KOPT-K1 (cell line): Measurements from ENCODE around the gene OR4Q3.
"Not testable (repeated sequence)": the region's sequence is repeated elsewhere in the genome, so short reads cannot be mapped to it uniquely, and the experiment has no call there.

Experiments used
- H3K27ac ChIP-seq: fragments of 200-600 bp; sonication (generic); 2 replicates; pipeline ENCODE4 v1.5.1; 2016; ENCODE audit warnings: antibody characterized with exemption, mild to moderate bottlenecking, low read depth, low read length; ENCODE audit not compliant: poor library complexity, severe bottlenecking
- H3K36me3 ChIP-seq: fragments of 200-600 bp; sonication (generic); 2 replicates; pipeline ENCODE4 v1.5.1; 2017; ENCODE audit warnings: antibody characterized with exemption, mild to moderate bottlenecking, low read length, moderate library complexity; ENCODE audit not compliant: insufficient read depth
- H3K9me3 ChIP-seq: fragments of 200-600 bp; sonication (generic); 2 replicates; pipeline ENCODE4 v1.5.1; 2017; ENCODE audit warnings: antibody characterized with exemption, low read length, mild to moderate bottlenecking; ENCODE audit not compliant: insufficient read depth, poor library complexity, severe bottlenecking

Gene OR4Q3

DNA sequence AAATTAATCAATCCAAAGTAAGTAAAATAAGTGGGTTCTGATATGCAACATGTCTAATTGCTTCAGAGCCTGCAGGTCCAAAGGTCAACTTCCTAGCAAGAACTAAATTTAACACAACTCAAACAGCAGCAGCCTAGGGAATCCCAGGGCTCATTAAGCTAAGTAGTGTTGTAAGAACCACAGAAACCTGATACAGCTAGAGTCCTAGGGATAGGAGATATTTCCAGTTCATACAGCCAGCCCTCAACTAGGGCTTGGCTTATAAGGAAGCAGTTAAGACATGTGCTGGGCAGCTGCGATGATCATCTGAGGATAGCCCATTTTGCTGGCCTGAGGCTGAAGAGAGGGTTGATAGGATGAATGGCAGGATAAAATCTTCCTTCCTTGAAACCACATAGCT is at the start of gene OR4Q3:
Gene OR4Q3, plus strand, starts transcription at position 316 of the 400 bp plus-strand sequence.
- no peak within 1 kb of the TSS for H3K27ac ChIP-seq
- H3K36me3 ChIP-seq = no peaks in the 10 kb centered on the region
- no peaks in the 10 kb centered on the region for H3K9me3 ChIP-seq

DNA sequence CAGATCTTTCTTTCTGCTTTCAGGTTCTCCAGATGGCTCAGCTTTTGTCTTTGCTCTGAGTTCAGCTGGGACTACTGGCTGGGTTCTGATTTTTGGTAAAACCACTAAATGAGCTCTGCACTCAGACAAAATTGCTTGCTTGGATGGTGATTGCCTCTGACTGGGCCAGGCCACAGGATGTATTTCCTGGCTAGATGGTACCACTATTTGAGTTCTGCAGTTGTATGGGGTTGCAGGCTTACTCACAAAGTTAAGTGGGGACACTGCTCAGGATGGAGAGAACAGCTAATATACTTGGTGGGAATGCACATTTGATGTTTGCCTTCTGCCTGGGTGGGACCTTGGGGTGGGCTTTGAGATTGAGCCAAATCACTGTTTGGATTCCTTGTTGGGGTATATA is 14.0 kb upstream of the OR4Q3 start:
- Histone ChIP-seq H3K9me3 (no peaks in the 10 kb centered on the region), H3K36me3 (no peaks in the 10 kb centered on the region), H3K27ac (no peak overlapping the region)

DNA sequence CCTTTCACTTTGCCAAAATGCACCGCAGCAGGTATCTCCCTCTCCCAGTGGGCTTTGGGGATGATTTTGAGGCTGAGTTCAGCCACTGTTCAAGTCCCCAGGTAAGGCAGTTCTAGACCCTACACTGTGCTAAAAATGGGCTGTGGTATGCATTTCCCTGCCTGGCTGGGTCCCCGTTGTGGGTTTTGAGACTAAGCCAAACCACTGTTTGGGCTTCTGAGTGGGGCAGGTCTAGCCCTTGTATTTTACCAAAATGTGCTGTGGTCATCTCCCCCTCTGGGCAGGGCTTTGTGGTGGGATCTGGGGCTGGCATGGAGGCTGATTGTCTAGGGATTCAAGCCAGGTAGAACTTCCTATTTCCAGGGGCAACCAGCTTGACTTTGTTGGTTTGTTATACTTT is 13.6 kb upstream of the OR4Q3 start:
- H3K9me3 ChIP-seq = no peaks in the 10 kb centered on the region
- H3K27ac ChIP-seq = no peak overlapping the region
- H3K36me3 ChIP-seq = no peaks in the 10 kb centered on the region

DNA sequence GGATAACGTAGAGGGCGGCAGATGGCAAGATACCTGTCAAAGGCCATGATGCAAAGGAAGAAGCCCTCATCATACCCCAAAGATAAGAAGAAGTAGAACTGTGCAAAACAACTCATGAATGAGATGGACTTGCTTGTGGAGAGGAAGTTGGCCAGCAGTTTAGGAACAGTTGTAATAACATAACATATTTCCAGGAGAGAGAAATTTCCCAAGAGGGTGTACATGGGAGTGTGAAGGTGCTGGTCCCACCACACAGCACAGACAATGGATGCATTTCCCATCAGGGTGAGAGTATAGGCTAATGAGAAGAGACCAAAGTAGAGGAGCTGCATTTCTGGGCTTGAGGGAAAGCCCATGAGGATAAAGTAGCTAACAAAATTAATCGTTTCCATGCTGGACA is 9.5 kb upstream of the OR4Q3 start:
- not testable (repeated sequence) for H3K36me3 ChIP-seq, H3K9me3 ChIP-seq

DNA sequence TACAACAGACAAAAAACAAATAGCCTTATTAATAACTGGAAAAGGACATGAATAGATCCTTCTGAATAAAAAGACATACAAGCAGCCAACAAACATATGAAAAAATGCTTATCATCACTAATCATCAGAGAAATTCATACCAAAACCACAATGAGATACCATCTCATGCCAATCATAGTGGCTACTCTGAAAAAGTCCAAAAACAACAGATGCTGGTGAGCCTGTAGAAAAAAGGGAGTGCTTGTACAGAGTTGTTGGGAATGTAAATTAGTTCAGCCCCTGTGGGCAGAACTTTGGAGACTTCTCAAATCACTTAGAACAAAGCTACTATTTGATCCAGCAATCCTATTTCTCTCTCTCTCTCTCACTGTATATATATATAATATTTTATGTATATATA is 8.9 kb downstream of the OR4Q3 start:
- H3K9me3 ChIP-seq, H3K36me3 ChIP-seq, H3K27ac ChIP-seq: not testable (repeated sequence)

More for the DNA sequence above, 9.5 kb upstream of the OR4Q3 start:
- not testable (repeated sequence) for H3K27ac ChIP-seq

DNA sequence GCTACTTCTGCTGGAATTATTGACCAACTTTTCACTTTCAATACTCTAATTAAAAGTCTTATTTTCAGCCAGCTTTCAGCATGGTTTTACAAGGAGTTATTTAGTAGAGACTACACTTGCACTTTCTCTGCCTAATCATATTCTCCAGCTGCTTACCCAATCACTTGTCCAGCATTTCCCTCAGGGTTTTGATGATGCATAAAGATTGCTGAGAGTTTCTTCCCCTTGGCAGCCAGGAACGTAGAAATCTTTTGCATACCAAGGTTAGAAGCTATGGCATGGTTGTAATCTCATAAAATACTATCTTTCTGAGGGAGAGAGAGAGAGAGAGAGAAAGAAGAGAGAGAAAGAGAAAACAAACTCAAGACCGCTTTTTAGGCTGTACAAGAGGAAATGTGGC is 10.8 kb downstream of the OR4Q3 start:
- H3K27ac ChIP-seq = no peak overlapping the region

DNA sequence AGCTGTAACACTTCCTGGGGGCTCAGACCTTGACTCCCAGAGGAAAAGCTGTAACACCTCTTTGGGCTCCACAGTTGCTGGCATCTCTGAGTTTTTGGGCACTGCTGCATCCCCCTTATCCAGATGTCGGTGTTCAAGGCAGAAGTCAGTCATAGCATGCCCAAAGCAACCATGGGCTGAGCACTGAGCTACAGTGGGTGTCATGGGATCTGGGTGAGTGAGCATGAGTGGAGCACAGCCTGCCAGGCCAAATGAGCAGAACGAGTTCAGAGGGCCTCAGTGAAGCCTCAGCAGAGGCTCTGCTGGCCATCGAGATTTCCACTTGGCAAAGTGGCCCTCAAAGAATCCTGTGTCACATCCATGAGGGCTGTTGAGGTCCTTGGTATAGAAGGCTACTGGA is 28.1 kb downstream of the OR4Q3 start:
- not testable (repeated sequence) for H3K27ac ChIP-seq, H3K9me3 ChIP-seq, H3K36me3 ChIP-seq

More for the DNA sequence above, 10.8 kb downstream of the OR4Q3 start:
- no peaks in the 10 kb centered on the region for H3K9me3 ChIP-seq
- H3K36me3 ChIP-seq = no peaks in the 10 kb centered on the region

DNA sequence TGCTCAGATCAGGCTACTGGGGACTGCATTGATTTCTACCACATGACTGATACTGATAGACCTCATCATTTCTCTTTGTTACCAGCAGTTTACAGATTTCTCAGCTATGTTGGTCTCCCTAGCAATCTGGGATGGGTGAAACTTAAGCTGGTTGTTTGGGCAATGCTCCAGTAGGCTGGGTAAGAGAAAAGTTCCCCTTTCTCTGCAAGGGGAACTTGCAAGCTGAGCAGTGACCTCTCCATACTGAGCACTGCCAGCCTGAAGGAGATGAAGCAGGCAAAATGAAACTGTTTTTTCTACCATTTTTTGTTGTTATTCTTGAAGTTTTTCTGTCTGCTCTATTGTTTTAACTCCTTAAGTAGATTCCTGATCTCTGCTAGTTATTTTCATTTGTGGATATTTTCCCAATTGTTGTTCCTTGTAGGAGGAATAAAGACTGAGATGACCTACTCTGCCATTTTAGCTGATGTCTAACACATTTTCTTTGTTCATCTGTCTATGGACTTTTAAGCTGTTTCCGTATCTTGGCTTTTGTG is 28.6 kb downstream of the OR4Q3 start:
- no peak overlapping the region for H3K27ac ChIP-seq
- no peaks in the 10 kb centered on the region for H3K36me3 ChIP-seq
- H3K9me3 ChIP-seq = peaks cover 10% of the 10 kb centered on the region

DNA sequence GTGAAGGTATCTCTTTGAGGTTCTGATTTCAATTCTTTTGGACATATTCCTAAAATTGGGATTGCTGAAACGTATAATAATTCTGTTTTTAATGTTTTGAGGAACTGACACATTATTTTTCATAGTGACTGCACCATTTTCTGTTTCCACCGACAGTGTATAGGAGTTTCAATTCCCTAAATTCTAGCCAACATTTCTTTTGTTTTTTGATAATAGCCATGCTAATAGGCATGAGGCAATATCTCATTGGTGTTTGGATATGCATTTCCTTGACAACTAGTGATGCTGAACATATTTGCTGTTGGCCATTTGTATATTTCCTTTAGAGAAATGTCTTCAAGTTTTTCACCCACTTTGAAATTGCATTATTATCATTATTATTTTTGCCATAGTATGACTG is 29.1 kb downstream of the OR4Q3 start:
- H3K9me3 ChIP-seq, H3K36me3 ChIP-seq, H3K27ac ChIP-seq: not testable (repeated sequence)

DNA sequence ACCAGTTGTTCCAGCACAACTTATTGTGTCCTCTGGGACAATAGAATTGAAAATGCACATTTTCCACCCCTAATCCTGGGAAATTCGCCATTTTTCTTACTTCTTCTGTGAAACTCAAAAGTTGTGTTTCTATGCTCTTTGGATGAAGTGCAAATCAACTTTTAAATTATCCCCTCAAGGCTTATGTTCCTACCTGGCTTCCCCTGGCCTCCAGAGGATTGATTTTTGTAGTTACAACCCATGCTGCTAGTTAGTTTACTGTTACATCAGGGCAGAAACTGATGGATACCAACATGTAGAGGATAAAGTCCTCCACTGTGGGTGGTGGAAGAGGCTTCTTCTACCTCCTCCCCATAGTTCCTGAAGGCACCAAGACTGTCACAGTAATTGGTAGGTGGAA is 29.8 kb downstream of the OR4Q3 start, which contains the start of gene OR4M1:
Gene OR4M1, plus strand, starts transcription at position 301 of the 400 bp plus-strand sequence. CDS start 6,819 bp downstream, outside the sequence.
- not testable (repeated sequence) for H3K27ac ChIP-seq, H3K36me3 ChIP-seq, H3K9me3 ChIP-seq

DNA sequence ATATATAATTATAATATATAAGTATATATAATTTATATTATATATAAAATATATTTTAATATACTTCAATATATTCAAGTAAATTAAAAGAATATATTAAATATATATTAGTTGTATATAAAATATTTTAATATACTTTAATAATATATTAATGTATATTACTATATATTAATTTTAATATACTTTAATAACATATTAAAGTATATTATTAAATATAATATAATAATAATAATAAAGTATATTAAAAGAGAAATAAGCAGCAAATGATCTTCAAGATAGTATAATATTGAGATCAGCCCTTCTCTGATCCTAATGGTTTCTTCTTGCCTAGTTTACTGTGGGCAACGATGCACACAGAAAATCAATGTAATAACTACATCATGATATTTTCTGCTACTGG is 32.2 kb downstream of the OR4Q3 start:
- H3K27ac ChIP-seq = no peak overlapping the region
- H3K9me3 ChIP-seq = peaks cover 10% of the 10 kb centered on the region
- no peaks in the 10 kb centered on the region for H3K36me3 ChIP-seq

DNA sequence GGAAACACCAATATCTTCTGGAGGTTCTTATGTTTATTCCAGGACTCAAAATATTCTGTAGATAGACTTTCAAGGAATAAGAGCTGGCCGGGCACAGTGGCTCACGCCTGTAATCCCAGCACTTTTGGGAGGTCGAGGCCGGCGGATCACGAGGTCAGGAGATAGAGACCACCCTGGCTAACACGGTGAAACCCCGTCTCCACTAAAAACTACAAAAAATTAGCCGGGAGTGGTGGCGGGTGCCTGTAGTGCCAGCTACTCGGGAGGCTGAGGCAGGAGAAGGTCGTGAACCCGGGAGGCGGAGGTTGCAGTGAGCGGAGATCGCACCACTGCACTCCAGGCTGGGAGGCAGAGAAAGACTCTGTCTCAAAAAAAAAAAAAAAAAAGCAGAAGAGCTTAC is 42.5 kb downstream of the OR4Q3 start:
- H3K36me3 ChIP-seq, H3K27ac ChIP-seq, H3K9me3 ChIP-seq: not testable (repeated sequence)

DNA sequence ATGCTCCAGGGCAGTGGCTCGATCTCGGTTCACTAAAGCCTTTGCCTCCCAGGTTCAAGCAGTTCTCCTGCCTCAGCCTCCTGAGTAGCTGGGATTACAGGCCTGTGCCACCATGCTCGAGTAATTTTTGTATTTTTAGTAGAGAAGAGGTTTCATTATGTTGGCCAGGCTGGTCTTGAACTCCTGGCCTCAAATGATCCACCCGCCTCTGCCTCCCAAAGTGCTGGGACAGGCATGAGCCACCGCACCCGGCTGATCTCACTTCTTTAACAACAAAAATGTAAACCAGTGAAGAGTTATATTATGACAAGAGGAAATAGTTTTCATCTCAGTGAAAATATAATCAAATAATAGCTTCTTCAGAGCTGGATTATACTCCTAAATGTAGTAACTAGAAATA is 43.9 kb downstream of the OR4Q3 start:
- not testable (repeated sequence) for H3K27ac ChIP-seq, H3K9me3 ChIP-seq, H3K36me3 ChIP-seq

DNA sequence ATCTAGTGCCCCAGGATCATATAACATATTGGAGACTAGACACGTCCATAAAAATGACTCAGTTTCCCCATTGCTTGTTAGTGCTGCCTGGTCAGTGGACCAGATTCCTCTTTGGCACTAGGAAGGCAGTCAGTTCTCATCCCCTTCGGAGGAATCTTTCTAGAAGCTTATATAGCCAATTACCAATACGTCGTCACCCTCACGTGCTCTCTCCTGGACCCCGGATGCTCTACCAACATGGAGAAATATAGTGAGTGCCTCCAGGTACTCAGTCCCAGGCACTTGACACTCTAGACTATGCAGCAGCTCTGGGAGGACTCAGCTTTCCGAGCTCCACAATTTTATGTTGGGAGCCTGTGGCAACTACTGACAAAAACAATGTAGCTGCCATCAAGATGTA is 44.8 kb downstream of the OR4Q3 start:
- H3K9me3 ChIP-seq, H3K27ac ChIP-seq: not testable (repeated sequence)

DNA sequence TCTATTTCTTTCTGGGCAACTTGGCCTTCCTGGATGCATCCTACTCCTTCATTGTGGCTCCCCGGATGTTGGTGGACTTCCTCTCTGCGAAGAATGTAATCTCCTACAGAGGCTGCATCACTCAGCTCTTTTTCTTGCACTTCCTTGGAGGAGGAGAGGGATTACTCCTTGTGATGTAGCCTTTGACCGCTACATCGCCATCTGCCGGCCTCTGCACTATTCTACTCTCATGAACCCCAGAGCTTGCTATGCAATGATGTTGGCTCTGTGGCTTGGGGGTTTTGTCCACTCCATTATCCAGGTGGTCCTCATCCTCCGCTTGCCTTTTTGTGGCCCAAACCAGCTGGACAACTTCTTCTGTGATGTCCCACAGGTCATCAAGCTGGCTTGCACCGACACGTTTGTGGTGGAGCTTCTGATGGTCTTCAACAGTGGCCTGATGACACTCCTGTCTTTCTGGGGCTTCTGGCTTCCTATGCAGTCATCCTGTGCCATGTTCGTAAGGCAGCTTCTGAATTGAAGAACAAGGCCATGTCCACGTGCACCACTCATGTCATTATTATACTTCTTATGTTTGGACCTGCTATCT is 53.2 kb downstream of the OR4Q3 start:
- H3K9me3 ChIP-seq, H3K27ac ChIP-seq, H3K36me3 ChIP-seq: not testable (repeated sequence)

More for the DNA sequence above, 44.8 kb downstream of the OR4Q3 start:
- not testable (repeated sequence) for H3K36me3 ChIP-seq
